Tibial nerve (tissue), 3 donors: ENCODE measurements around the gene POMGNT1.

Experiments
- CTCF ChIP-seq, 5 experiments: fragments of 200-600 bp in 3 of 5; fragments of 450-650 bp in 2 of 5; sonication (generic) in 3 of 5; IDR thresholded peaks; one replicate each; pipeline ENCODE4 v1.5.1; 2016 to 2019; ENCODE audit warnings: antibody characterized with exemption in 5 of 5, mild to moderate bottlenecking in 3 of 5, moderate library complexity in 2 of 5
- POLR2A ChIP-seq, 2 donors: fragments of 450-650 bp; IDR thresholded peaks; one replicate each; pipeline ENCODE4 v1.6.1; 2017; ENCODE audit warnings: antibody characterized with exemption in 2 of 2, mild to moderate bottlenecking in 2 of 2, moderate library complexity in 2 of 2

- TF ChIP-seq POLR2A (IDR thresholded peaks at IDR 0.05) (no peak), CTCF (IDR thresholded peaks at IDR 0.05) (no peak)
Observed at GRCh38 chr1:46219551-46220520, 21.6 kb upstream of the POMGNT1 start.
